COLO668 (cell line): ENCODE measurements around the gene ADCY5.

Experiments used
- DNase-seq: peaks from one replicate; lab custom pipeline; 2025; ENCODE audit not compliant: unreplicated experiment; lab: John Stamatoyannopoulos, UW

The ADCY5 gene

DNA sequence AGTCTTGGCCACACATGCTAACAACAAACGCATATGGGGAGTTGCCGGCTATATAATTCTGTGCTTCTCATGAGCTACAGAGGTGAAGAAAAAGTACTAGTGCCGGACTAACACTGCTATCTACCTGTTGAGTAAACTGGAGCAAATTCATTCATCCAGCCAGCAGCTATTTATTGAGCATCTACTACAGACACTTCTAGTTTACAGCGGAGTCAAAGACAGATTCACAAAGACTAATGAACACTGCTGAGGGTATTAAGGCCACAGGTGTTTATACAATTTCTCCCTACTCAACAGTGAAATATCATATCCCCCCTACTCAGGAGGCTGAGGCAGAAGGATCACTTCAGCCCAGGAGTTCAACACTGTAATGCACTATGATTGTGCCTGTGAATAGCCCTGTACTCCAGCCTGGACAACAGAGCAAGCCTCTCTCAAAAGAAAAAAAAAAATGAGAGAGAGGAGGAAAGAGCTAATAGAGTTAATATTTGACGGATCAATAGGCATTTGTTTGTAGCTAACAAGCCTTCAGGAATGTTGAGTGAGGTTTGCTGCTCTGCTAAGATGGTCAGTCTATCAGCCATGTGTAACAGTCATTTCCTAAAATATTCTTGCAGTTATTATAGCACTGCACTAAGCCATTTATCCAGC is 17.8 kb downstream of the ADCY5 start:
- DNase-seq = no peak

DNA sequence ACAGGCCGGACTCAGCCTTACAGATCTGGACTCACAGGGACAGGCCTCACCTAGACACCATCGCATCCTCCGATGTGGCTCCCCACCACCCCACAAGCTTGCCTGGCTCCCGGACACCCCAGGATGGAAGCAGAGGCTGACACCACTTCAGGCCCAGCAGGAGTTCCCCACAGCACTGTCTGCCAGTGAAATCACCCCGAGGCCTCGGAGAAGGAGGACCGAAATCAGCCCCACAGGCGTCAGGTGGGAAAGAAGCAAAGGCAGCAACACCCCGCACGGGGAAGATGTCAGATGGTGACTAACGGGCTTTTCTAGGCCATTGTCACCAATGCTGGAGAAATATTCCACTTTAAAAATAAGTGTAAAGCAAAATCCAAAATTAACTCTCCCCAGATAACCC is 18.6 kb downstream of the ADCY5 start:
- DNase-seq = no peak

DNA sequence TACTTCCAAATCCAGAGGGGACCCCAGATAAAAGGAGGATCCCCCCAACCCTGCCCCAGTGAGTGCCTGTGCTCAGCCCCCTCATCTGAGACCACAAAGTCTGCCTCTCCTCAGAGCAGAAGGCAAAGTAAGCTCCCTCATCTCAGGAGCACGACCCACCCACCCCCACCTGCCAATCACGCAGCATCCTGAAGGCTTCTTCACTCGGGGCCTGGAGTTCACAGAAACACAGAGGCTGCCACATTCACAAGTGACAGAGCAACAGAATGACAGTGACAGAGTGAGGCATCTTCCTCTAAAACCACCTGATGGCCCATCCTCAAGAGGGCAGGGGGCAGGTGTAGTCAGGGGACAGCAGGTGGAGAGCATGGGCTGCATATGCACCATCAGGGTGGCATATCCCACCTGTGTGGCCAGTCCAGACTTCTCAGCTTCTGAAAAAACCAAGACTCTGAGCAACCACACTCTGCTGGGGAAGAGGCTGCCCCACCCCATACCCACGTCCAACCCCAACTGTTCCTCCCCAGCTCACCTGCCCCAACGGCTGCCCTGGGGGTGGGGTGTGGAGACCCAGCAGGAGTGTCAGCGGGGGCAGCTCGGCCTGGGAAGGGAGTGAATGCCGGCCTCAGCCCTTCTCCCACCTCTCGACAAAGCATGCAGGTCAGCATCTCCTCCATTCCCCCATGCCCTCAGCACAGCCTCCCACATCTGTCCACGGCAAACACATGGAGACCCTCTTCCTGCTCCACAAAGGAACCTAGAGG is 19.3 kb downstream of the ADCY5 start:
- DNase-seq = no peak

DNA sequence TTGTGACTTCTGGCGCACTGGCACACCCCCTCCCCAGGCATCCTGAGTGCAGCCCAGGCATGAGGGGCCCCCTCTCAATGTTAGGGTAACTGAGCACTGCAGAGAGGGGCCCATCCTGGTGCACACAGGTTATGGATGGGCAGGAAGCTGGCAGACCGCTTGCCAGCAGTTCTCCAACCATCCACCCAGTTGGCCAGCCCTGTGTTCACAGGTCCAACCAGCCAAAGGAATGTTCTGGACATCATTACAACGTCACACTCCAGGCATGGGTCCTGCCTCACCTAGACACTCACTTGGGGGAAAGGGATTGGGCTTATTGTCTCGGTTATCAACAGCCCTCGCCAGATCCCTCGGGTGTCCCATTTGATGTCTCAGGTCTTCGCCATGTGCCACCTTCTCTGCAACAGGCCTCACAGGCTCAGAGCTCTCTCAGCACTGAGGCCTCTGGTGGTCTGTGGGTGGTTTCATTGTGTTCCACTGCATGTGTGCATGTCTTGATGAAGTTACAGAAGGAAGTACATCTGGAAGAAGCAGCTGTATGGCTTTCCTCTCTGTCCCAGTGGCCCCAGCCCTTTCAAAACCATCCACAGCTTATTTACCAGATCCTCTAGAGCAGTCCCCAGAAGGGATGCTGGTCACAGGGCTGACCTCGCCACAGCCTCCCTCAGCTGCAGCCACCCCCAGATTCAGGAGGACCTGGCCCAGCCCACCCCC is 23.7 kb downstream of the ADCY5 start:
- no peak for DNase-seq

DNA sequence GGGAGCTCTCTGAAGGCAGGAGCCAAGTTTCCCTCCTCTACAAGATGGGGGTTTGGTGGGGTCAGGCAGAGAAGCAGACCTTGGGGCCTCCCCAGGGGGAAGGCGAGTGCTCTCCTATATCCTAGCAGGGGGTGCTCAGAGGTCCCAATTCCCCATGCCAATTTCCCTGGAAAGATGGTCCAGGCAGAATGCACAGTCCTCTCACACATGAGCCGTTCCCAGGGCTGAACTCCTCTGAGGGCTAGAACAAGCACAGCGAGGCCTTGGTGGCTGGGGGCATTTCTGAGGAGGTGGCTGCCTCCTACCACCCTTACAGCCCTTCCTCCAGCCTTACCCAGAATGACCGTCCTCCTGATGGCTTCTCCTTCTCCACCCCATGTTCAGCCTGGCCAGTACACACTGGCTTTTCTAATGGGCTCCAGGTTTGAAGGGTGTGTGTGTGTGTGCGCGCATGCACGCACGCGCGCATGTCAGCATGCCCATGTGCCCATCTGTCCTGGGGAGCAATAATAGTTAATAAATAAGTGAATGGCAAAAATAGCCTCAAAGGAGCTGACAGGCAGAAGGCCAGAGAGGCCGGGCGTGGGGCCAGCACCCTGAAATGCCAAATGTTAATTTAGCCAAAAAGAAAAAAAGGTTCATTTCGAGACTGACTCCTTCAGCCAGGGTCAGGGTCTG is 24.4 kb downstream of the ADCY5 start:
- DNase-seq = no peak

DNA sequence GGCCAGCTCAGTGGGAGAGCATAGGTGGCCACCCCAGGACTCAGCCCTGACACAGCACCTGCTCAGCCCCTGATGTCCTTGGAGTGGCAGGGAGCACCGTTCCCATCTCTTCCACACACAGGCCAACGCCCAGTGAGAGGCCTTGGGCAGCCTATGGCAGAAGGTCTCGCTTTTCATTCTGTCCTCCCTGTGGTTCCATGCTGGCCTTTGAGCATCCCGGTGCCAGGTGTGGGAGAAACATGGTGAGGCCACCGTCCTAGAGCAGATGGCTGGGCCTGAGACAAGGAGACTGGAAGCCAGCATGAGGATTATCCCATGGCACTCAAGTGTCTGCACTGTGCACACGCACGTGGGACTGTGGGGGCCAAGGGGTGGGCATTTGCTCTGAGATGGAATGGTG is 25.1 kb downstream of the ADCY5 start:
- DNase-seq = no peak

DNA sequence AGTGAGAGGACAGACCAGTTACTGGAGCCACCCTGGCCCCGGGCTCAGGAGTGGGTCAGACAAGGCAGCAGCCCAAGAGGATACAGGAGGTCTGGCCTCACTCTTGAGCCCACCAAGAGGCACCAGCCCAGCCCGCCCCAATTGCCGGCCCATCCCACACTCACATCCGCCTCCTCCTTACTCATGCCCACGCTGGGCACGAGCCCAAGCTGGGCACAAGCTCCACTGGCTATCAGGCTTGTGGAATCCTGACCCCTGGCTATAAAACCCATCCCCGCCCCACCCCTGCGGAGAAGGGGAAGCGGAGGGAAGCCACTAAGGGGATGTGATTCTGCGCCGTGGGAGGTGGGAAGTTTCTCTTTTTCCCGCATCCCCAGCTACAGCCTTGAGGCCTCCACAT is 25.9 kb downstream of the ADCY5 start:
- no peak for DNase-seq

DNA sequence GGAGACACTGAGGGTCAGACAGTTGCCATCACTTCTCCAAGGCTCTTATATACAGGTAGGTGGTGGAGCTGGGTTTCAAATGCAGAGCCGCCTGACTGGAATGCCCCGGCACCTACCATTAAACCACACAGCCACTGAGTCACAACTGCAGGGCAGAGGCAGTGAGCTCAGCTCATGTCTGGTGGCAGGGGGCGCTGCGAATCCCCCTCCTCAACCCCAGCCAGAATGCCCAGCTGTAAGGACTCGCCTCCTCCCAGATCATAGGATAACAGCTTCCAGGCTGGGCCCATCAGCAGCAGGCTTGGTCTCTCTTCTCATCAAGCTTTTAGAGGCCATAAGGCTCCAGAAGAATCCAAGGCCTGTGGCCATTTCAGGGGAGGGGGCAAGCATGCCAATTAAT is 26.4 kb downstream of the ADCY5 start:
- no peak for DNase-seq

DNA sequence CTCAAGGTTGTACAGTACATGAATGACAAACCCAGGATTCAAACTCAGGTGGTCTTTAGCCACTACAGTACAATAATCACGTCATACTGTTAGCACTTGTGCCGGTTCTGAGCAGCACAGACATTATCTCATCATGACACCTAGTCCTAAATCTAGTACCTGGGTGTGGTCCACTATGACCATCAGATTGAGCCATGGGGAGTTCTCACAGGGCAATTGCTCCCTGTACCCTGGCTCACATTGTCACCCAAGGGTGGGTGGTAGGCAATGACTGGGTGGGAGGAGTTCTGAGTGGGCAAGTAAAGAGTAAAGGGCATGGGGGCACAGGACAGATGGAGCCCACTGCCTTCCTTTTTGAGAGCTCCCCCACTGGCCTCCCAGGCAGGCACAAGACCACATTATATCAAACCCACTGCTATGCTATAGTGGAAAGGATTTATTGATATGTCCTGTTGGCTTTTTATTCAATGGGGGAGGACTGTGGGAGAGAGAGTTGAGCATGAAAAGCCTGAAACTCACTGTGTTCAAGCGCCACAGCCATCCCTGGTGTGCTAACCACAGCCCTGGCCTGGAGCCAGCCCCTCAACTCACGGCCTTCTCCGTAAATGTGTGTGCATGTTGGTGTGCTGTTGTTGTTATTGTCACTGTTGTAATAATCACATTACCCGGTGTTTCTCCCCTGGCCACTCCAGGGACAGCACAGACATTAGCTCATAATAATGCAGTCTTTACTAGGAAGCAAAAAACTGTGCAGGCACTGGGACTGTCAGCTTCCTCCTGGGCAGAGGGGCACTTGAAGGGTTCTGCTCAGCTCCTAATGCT is 27.3 kb downstream of the ADCY5 start:
- DNase-seq = peak; percentile 71

DNA sequence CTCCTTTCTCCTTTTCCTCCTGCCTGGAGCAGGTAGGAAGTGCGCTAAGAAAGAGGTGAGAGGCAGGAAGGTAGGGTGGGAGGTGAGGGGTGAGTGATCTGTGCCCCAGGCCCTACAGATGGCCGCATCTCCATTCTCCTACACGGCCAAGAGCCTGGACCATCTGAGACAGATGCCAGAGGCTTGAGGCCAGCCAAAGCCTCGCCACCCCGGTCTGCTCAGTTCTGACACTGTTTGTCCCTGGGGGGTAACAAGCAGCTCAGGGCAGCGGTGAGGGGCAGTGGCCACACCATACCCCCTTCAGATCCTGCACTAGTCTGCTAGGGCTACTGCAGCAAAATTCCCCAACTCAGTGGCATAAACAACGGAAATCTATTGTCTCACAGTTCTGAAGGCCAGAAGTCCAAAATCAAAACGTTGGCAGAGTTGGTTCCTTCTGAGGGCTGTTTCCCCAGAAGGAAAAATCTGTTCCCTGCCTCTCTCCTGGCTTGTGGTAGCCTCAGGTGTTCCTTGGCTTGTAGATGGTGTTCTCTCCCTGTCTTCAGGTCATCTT is 28.4 kb downstream of the ADCY5 start:
- no peak for DNase-seq

DNA sequence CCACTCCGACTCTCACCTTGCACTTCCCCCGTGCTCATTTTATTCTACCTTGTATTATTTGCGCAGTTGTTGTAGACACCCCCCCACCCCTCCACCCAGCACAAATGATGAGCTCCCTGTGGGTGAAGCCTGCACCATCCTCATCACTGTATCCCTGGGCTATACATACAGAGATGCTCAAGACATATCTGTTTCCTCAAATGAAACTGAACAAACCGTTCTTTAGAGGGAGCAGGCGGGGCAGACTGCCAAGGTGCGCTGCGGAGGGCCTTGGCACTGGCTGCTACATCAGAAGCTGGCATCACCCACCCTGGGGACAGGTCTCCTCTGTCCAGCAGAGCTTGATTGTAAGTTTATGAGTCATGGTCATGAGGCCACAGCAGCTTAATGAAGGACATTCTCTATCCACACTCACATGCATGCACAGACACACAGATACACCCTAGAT is 29.0 kb downstream of the ADCY5 start:
- DNase-seq = no peak

DNA sequence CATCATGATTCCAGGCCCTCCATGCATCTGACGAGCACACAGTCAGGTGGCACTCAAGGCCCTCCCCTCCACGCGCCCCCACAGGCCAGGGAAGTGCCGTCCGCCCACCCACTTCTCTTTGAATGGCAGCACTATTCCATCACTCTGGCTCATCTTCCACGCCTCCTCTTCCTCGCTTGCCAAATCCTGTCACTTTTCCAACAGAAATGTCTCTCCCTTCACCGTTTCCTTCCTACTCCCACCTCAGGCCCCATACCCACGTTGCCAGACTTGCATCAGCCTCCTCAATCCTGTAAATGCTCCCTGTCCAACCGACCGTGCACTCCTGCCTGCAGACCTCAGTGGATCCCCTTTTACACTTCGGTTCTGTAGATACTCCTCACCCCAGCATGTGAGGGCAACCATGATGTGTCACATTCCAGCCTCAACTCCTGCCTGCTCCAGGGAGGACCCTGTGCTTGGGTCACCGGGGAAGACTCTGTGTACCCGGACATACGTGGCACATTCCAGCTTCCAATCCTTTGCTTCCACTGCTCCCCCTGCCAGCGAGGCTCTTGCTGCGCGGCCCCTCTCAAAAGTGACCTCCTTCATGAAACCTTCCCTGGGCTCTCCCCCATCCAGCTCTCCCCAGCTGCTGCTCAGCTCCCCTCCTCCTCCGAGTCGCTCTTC is 29.6 kb downstream of the ADCY5 start:
- no peak for DNase-seq

DNA sequence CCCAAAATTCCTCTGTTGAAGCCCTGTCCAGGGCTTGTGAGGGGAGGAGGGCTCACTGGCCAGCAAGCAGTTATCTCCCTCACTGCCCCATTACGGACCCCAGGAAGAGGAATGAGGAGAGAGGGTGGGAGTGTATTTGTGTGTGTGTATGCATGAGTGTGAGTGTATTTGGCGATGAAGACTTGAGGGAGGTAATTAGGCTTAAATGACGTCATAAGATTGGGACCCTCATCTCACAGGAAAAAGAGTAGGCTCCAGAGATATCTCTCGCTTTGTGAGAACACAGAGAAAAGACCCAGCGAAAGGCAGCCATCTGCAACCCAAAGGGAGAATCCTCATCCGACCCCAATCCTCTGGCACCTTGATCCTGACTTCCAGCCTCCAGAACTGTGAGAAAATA is 32.2 kb downstream of the ADCY5 start:
- DNase-seq = no peak

DNA sequence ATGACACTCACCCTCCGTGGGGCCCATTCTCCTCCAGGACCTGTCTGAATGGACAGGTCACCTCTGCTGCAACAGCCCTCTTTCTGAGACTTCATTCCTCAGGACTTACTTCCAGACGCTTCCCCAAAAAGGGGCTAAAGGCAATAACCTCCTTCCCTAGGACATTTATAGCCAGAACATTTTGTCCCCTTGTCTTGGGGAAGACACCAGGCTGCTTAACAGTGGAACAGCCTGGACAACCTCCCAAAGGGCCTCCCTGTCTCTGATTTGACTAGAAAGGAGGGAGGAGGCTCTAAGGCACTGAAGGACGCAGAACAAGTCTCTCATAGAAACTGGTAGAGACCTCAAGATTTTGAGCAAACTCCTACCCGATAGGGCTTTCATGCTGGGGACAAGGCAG is 32.7 kb downstream of the ADCY5 start:
- DNase-seq = no peak

DNA sequence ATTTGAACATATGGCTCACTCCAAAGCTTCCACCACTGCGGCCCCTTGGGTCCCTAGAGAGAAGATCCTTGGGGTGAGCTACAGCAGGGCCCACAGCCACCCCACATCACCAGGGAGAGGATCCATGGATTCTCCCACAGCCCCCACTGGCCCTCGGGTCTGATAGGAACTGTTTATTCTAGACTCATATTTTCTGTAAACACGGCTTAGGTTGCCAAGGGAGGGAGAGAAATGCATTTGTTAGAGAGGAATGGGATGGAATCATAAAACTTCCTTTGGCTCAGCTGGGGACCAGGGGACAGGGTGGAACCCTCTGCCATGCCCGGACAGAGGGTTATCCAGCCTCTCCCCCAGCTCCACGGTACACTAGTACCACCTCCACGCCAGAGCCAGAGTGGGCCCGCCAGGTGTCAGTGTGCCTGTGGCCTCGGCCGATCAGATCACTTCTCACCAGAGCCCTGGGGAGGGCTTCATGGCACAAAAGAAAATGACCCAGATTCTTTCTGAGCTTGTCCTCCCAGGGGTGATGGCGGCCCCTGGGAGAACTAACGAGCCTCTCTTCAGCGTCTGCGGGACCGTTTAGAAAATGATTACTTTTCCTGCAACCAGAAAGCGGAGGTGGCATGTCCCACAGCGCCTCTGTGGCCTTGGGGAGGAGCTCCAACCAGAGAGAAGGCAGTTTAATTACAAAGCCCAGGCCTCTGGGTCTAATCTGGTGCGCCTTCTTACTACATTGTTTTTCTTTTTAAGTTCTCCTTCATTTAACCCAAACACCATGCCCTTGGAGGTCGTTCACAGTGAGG is 33.7 kb downstream of the ADCY5 start:
- DNase-seq = no peak

DNA sequence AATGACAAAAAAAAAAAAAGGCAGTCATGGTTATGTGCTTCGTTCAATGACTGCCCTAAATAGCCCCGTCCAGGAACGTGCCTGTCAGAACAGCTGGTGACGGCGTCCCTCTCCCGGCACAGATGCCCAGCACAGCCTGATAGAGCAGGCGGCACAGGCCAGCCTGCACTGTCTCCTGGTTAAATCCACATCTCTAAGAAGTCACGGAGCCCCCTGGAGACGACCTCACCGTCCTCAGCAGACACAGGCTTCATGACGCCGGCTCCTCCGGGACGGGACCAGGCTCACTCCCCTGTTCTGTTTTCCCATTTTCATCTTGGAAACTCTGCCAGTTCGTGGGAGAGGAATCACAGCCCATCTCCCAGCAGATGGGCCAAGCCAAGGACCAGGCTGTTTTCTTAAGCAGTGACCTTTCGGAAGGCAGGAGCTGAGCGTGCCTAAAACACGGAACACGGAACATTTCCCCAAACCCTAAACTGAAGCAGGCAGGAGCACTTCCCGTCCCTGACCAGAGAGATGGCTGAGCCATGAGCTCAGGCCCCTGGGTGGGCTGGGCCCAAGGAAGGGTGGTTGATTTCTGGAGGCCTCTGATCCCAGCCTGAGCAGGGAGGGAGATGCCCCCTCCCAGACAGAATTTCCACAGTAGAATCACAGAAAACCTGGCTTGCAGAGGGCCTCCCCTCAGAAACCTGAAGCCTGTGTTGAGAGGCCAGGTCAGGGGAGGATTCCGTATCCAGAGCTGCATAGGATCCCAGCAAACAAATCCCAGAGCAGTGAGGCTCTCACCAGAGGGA is 35.9 kb downstream of the ADCY5 start:
- DNase-seq = peak; percentile 6

DNA sequence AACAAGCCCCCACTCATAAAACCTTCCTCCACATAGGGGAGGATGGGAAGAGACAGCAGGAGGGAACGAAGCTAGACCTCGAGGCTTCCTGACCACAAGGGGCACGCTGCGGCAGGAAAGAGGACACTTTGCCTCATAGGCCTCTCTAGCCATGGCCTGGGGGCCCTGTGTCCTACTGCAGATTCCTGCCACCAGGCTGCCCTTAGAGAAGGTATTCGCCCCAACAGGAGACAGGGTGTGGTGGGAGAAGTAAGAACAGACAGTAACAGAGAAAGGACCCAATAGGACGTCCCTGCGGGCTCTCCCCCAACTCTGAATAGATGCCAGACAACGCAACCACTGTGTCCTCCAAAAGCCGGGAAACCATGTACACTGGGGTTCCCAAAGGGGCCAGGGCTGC is 36.8 kb downstream of the ADCY5 start:
- no peak for DNase-seq

DNA sequence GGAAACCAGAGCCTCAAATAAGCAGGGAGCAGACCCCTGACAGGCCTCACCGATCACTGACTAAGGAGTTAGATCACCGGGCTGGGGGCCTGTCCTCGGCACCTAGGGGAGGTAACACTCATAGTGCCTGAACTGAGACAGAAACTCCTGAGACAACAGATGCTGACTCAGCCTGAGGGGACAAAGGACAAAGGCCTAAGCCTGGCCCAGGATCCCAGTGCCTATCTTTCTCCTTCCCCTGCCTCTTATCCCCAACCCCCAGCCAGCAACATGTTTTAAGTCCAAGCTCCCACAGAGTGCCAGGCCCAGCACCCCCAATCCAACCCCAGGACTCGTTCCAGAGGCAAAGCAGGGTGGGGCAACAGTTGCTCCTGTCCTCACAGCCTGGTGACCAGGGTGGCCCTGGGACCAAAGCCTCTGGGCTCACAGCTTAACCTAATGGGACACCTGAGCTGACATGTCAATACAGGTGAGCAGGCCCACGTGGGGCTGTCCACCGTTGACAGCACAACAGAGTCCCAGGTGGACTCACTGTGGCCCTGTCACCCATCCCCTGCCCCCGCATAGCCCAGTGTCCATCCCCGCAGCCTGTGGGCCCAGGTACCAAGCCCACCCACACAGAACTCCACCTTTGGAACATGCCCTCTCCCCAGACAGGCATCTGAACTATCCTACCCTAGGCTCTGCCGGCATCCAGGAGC is 37.4 kb downstream of the ADCY5 start:
- DNase-seq = peak; percentile 21
